HepG2 (cell line): ENCODE results near the gene CHRD. TPM values are rescaled to one million over a fixed set of nuclear protein-coding genes. Genes with fewer than 3 reads are reported as not detected.

ENCODE experiments used
- ATAC-seq: fragments of 200-7000 bp; cut with Tn5 transposase; 3 replicates; pipeline ENCODE4 v1.9.1; 2020; ENCODE audit warnings: mild to moderate bottlenecking, moderate library complexity
- BruUV-seq: library from RNA; stranded (reverse); fragments of 400-500 nt; replicated peaks from 2 replicates; lab custom pipeline; 2021; lab: Mats Ljungman, UMichigan
- CTCF ChIA-PET: fragments of 300-600 bp; formaldehyde crosslinking; extraction: SDS; loops from one replicate; lab custom pipeline; 2021; ENCODE audit warnings: low total read pairs, inconsistent platforms, low intra/inter-chr PET ratio; lab: Yijun Ruan, JAX
- POLR2A ChIA-PET: fragments of 350-600 bp; sonication (Branson Sonifier 250); formaldehyde crosslinking; loops from one replicate; lab custom pipeline; 2020; ENCODE audit warnings: antibody characterized with exemption, inconsistent platforms; lab: Yijun Ruan, JAX
- DNase-seq: peaks from one replicate; pipeline ENCODE4 v3.0.0-alpha.2; 2015; ENCODE audit warnings: low spot score
- FAIRE-seq: peaks from 3 replicates; lab custom pipeline; 2011; peaks lifted over from hg19 to GRCh38; lab: Jason Lieb, UNC
- H2AFZ ChIP-seq: one replicate; pipeline ENCODE4 v1.6.1; 2011; ENCODE audit warnings: low read length, inconsistent platforms
- H3K27ac ChIP-seq: fragments of 300-600 bp; 3 replicates; pipeline ENCODE4 v1.8.0; 2011; ENCODE audit warnings: mixed run types, mild to moderate bottlenecking, mixed read lengths, low read length, inconsistent platforms; ENCODE audit not compliant: insufficient read depth; ENCODE audit errors: extremely low read length
- H3K27me3 ChIP-seq, 2 experiments: fragments of 200-600 bp in 1 of 2; 2 replicates in 1 of 2; 3 replicates in 1 of 2; pipeline versions ENCODE4 v1.6.0 to v1.8.0; 2011; ENCODE audit warnings: low read length in 2 of 2, mild to moderate bottlenecking in 2 of 2, moderate library complexity in 2 of 2, inconsistent platforms in 1 of 2; ENCODE audit not compliant: insufficient read depth in 2 of 2, control insufficient read depth in 1 of 2
- H3K36me3 ChIP-seq, 2 experiments: fragments of 200-600 bp in 1 of 2; replicated peaks in 1 of 2; 2 replicates in 1 of 2; 3 replicates in 1 of 2; pipeline versions ENCODE4 v1.5.1 to v1.8.0; 2011; ENCODE audit warnings: low read length in 2 of 2, inconsistent platforms in 1 of 2; ENCODE audit not compliant: insufficient read depth in 2 of 2, control insufficient read depth in 1 of 2
- H3K4me1 ChIP-seq: 2 replicates; pipeline ENCODE4 v1.5.1; 2012; ENCODE audit warnings: low read length, inconsistent platforms; ENCODE audit not compliant: insufficient read depth
- H3K4me2 ChIP-seq: 2 replicates; pipeline ENCODE4 v1.6.0; 2011; ENCODE audit warnings: low read depth, low read length, inconsistent platforms
- H3K4me3 ChIP-seq, 3 experiments: fragments of 200-600 bp in 1 of 3; sonication (generic), shearing (Covaris generic) in 1 of 3; replicated peaks in 1 of 3; 2 replicates each; pipeline ENCODE4 v1.5.1; 2011 to 2016; ENCODE audit warnings: low read length in 3 of 3, inconsistent platforms in 2 of 3, low read depth in 2 of 3, mild to moderate bottlenecking in 2 of 3, control low read depth in 1 of 3, mixed read lengths in 1 of 3; ENCODE audit not compliant: insufficient read depth in 1 of 3
- H3K79me2 ChIP-seq: one replicate; pipeline ENCODE4 v1.6.1; 2011; ENCODE audit warnings: low read length, inconsistent platforms; ENCODE audit not compliant: insufficient read depth
- H3K9ac ChIP-seq: 2 replicates; pipeline ENCODE4 v1.6.0; 2011; ENCODE audit warnings: mild to moderate bottlenecking, low read depth, low read length, inconsistent platforms; ENCODE audit not compliant: insufficient read depth
- H3K9me3 ChIP-seq: 2 replicates; pipeline ENCODE4 v1.5.1; 2012; ENCODE audit warnings: mild to moderate bottlenecking, low read length
- H4K20me1 ChIP-seq: 2 replicates; pipeline ENCODE4 v1.6.0; 2011; ENCODE audit warnings: inconsistent platforms, mild to moderate bottlenecking, low read length, moderate library complexity; ENCODE audit not compliant: insufficient read depth
- MED8 ChIP-seq: sonication (generic); formaldehyde crosslinking; IDR thresholded peaks from 2 replicates; pipeline ENCODE4 v1.8.1; 2023; ENCODE audit warnings: mild to moderate bottlenecking, missing genetic modification reagents; ENCODE audit not compliant: insufficient replicate concordance
- SNAI1 ChIP-seq: sonication (generic); formaldehyde crosslinking; IDR thresholded peaks from 2 replicates; pipeline ENCODE4 v1.5.0; 2020; ENCODE audit warnings: mild to moderate bottlenecking, missing genetic modification reagents, borderline replicate concordance
- ZNF768 ChIP-seq: sonication (generic); formaldehyde crosslinking; IDR thresholded peaks from 2 replicates; pipeline ENCODE4 v1.4.0; 2020; ENCODE audit warnings: missing genetic modification reagents
- ZSCAN22 ChIP-seq: sonication (generic); formaldehyde crosslinking; IDR thresholded peaks from 2 replicates; pipeline ENCODE4 v1.4.0; 2020; ENCODE audit warnings: mild to moderate bottlenecking, missing genetic modification reagents
- WGBS: methylation state at CpG from one replicate; pipeline ENCODE4 v1.1.6; 2017; ENCODE audit warnings: low lambda C conversion rate; 5-methylcytosine and 5-hydroxymethylcytosine counted together
- in situ Hi-C: cut with HindIII; loops from 2 replicates; pipeline ENCODE4 v1.10.0; 2017; ENCODE audit warnings: low pct_unique_long_range_greater_than_20kb; ENCODE audit not compliant: extremely low pct_ligation_motif_present
- intact Hi-C: fragments of 100-400 bp; cut with micrococcal nuclease; formaldehyde crosslinking; loops from one replicate; pipeline ENCODE4 v1.10.0; 2022; ENCODE audit not compliant: unreplicated experiment
- polyA plus RNA-seq, 8 experiments: library from polyadenylated mRNA; depleted of rRNA in 3 of 8; stranded (reverse) in 7 of 8; unstranded in 1 of 8; fragments of >200 nt; fragmentation: Illumina TruSeq in 4 of 8; extraction: Trizol in 4 of 8; gene quantifications; 2 replicates each; pipeline versions ENCODE4 v1.2.1 to v1.2.3, GENCODE V29; 2011 to 2016; ENCODE audit warnings: low read depth in 4 of 8, missing spikeins in 1 of 8, mixed read lengths in 1 of 8; ENCODE audit not compliant: insufficient read depth in 1 of 8
- total RNA-seq, 5 experiments: library from RNA; depleted of rRNA; stranded (reverse); fragments of >200 nt; fragmentation: Illumina TruSeq; extraction: Trizol; gene quantifications; 2 replicates each; pipeline ENCODE4 v1.2.3, GENCODE V29; 2016; ENCODE audit warnings: low read depth in 1 of 5
- TF ChIP-seq, protein P1 (sequence below): sonication (generic); formaldehyde crosslinking; IDR thresholded peaks from 2 replicates; pipeline ENCODE4 v1.5.0; 2020; ENCODE audit warnings: mild to moderate bottlenecking, missing genetic modification reagents
- TF ChIP-seq, protein P2 (sequence below): sonication (generic); formaldehyde crosslinking; IDR thresholded peaks from 2 replicates; pipeline ENCODE4 v1.9.0; 2022; ENCODE audit warnings: missing genetic modification reagents, mild to moderate bottlenecking, borderline replicate concordance
- TF ChIP-seq, protein P3 (sequence below): sonication (generic); formaldehyde crosslinking; IDR thresholded peaks from 2 replicates; pipeline ENCODE4 v1.4.0; 2020; ENCODE audit warnings: missing genetic modification reagents
- TF ChIP-seq, protein P4 (sequence below): sonication (generic); formaldehyde crosslinking; IDR thresholded peaks from 2 replicates; pipeline ENCODE4 v1.5.0; 2020; ENCODE audit warnings: missing genetic modification reagents, mild to moderate bottlenecking, borderline replicate concordance

Gene CHRD
- total and polyA plus RNA-seq, 2 of the 13 experiments (the other 11 are each of a cell fraction or from before 2014, with no cell fraction given) = 22.2 to 35.2 TPM

DNA sequence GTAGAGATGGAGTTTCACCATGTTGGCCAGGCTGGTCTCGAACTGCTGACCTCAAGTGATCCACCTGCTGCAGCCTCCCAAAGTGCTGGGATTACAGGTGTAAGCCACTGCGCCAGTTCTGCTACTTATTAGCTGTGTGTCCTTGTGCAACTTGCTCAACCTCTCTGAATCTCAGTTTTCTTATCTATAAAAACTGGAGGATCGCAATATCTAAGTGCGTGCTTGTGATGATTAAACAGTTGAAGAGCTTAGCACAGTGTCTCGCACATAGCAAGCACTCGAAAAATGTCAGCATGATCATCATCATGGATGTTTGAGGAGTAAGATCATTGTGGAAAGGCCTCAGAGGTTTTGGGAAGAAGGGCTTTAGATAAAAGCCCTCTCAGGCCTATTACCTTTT lies 29.2 kb upstream of the CHRD start:
- intact Hi-C loops (no loop called here), in situ Hi-C loops (loop anchor here (5.0 kb wide), 1 partner anchor 192 kb away; no protein-coding TSS in a partner anchor)
- WGBS = 93% methylated on average over 6 of the region's 6 CpGs
- Histone ChIP-seq H3K79me2 (no peaks in the 10 kb centered on the region), H3K4me1 (peaks cover 27% of the 10 kb centered on the region), H3K27ac (no peak overlapping the region), H2AFZ (no peak overlapping the region), H3K9me3 (no peaks in the 10 kb centered on the region), H3K4me3 (no peak overlapping the region), H3K27me3 (no peaks in the 10 kb centered on the region), H3K36me3 (peaks cover 12 to 35% of the 10 kb centered on the region in 2 experiments; a peak in 4 of 5 replicates), H4K20me1 (no peaks in the 10 kb centered on the region), H3K9ac (no peak overlapping the region), H3K4me2 (no peak overlapping the region)
- FAIRE-seq (no peak), DNase-seq (no peak), ATAC-seq (no peak)
- BruUV-seq = no TSS peak
- ChIA-PET CTCF (no interaction called here), POLR2A (interaction anchor here (2.8 kb wide), 1 partner anchor 11 kb away, joined by 11 read pairs; the partner anchor contains the start of genes CLCN2 and POLR2H)
- TF ChIP-seq ZNF768 = peak; percentile 89
- no peak for TF ChIP-seq SNAI1
- TF ChIP-seq MED8 (CRISPR knock-in tag) = no peak
- no peak for TF ChIP-seq ZSCAN22 (CRISPR knock-in tag)

DNA sequence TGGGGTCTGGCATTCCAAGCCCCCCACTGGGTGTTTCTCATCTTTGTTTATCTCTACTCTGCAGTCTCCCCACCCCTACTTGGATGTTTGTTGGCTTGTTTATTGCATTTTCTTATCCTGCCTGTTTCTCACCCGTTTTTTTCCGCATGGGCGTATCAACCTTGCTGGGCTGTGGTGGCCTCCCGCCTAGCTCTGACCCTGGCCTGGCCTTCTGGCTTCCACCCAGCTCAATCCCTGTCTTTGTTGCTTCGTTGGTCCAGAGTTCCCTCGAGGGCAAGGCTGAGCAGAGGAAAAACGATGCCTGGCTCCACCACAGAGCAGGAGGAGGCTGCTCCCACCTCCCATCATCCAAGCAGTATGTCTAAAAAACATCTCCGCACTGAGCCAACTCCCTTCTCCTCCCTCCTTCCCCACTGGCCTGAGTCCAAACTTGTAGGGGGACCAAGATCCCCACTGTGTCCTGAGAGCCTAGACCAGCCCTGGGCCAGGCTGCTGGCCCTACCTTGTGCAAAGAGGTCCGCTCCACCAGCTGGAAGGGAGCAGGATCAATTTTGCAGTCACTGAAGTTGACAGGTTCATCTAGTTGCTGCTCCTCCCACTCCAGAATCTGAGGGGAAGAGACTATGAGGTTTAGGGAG lies 28.2 kb upstream of the CHRD start:
- peaks cover 13 to 39% of the 10 kb centered on the region in 2 experiments; a peak in 4 of 5 replicates for H3K36me3 ChIP-seq
- no peak overlapping the region for H3K4me2 ChIP-seq
- intact Hi-C loops (no loop called here), in situ Hi-C loops (loop anchor here (5.0 kb wide), 1 partner anchor 191 kb away; no protein-coding TSS in a partner anchor)
- H3K9me3 ChIP-seq = no peaks in the 10 kb centered on the region
- no peak overlapping the region for H3K9ac ChIP-seq
- no peaks in the 10 kb centered on the region for H3K27me3 ChIP-seq
- no peak for DNase-seq
- peaks cover 23% of the 10 kb centered on the region for H3K4me1 ChIP-seq
- no peaks in the 10 kb centered on the region for H3K79me2 ChIP-seq
- peak; percentile 10; the same call in 2 of the 3 replicates for ATAC-seq
- H3K27ac ChIP-seq = no peak overlapping the region
- no peak for FAIRE-seq
- no peaks in the 10 kb centered on the region for H4K20me1 ChIP-seq
- WGBS = 64% methylated on average over 8 of the region's 9 CpGs
- no peak overlapping the region for H3K4me3 ChIP-seq
- TSS peak; percentile 32 for BruUV-seq
- no peak overlapping the region for H2AFZ ChIP-seq
- CTCF ChIA-PET = no interaction called here
- POLR2A ChIA-PET = interaction anchor here (2.8 kb wide), 1 partner anchor 10 kb away, joined by 11 read pairs; the partner anchor contains the start of genes CLCN2 and POLR2H
- TF ChIP-seq, protein P1, sequence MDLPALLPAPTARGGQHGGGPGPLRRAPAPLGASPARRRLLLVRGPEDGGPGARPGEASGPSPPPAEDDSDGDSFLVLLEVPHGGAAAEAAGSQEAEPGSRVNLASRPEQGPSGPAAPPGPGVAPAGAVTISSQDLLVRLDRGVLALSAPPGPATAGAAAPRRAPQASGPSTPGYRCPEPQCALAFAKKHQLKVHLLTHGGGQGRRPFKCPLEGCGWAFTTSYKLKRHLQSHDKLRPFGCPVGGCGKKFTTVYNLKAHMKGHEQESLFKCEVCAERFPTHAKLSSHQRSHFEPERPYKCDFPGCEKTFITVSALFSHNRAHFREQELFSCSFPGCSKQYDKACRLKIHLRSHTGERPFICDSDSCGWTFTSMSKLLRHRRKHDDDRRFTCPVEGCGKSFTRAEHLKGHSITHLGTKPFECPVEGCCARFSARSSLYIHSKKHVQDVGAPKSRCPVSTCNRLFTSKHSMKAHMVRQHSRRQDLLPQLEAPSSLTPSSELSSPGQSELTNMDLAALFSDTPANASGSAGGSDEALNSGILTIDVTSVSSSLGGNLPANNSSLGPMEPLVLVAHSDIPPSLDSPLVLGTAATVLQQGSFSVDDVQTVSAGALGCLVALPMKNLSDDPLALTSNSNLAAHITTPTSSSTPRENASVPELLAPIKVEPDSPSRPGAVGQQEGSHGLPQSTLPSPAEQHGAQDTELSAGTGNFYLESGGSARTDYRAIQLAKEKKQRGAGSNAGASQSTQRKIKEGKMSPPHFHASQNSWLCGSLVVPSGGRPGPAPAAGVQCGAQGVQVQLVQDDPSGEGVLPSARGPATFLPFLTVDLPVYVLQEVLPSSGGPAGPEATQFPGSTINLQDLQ (CRISPR knock-in tag) = no peak
- TF ChIP-seq, protein P2, sequence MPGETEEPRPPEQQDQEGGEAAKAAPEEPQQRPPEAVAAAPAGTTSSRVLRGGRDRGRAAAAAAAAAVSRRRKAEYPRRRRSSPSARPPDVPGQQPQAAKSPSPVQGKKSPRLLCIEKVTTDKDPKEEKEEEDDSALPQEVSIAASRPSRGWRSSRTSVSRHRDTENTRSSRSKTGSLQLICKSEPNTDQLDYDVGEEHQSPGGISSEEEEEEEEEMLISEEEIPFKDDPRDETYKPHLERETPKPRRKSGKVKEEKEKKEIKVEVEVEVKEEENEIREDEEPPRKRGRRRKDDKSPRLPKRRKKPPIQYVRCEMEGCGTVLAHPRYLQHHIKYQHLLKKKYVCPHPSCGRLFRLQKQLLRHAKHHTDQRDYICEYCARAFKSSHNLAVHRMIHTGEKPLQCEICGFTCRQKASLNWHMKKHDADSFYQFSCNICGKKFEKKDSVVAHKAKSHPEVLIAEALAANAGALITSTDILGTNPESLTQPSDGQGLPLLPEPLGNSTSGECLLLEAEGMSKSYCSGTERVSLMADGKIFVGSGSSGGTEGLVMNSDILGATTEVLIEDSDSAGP (CRISPR knock-in tag) = peak; percentile 15; the same call in 1 of the 2 replicates
- TF ChIP-seq, protein P3, sequence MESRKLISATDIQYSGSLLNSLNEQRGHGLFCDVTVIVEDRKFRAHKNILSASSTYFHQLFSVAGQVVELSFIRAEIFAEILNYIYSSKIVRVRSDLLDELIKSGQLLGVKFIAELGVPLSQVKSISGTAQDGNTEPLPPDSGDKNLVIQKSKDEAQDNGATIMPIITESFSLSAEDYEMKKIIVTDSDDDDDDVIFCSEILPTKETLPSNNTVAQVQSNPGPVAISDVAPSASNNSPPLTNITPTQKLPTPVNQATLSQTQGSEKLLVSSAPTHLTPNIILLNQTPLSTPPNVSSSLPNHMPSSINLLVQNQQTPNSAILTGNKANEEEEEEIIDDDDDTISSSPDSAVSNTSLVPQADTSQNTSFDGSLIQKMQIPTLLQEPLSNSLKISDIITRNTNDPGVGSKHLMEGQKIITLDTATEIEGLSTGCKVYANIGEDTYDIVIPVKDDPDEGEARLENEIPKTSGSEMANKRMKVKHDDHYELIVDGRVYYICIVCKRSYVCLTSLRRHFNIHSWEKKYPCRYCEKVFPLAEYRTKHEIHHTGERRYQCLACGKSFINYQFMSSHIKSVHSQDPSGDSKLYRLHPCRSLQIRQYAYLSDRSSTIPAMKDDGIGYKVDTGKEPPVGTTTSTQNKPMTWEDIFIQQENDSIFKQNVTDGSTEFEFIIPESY (CRISPR knock-in tag) = peak; percentile 65
- TF ChIP-seq, protein P4, sequence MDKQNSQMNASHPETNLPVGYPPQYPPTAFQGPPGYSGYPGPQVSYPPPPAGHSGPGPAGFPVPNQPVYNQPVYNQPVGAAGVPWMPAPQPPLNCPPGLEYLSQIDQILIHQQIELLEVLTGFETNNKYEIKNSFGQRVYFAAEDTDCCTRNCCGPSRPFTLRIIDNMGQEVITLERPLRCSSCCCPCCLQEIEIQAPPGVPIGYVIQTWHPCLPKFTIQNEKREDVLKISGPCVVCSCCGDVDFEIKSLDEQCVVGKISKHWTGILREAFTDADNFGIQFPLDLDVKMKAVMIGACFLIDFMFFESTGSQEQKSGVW (CRISPR knock-in tag) = no peak
